HEK293T (cell line): Measurements from ENCODE around the gene NOP53.

Source experiments
- CTCF ChIA-PET: fragments of 350-600 bp; formaldehyde crosslinking; extraction: SDS; loops from one replicate; lab custom pipeline; 2021; ENCODE audit warnings: antibody characterized with exemption, inconsistent platforms; lab: Yijun Ruan, JAX
- POLR2A ChIA-PET: fragments of 350-600 bp; formaldehyde crosslinking; extraction: SDS; loops from one replicate; lab custom pipeline; 2020; ENCODE audit warnings: antibody characterized with exemption, inconsistent platforms; lab: Yijun Ruan, JAX
- DNase-seq: peaks from one replicate; pipeline ENCODE4 v3.0.0; 2012; ENCODE audit warnings: mixed read lengths; ENCODE audit errors: extremely low spot score
- ARNT ChIP-seq: fragments of 450-650 bp; IDR thresholded peaks from 2 replicates; pipeline ENCODE4 v1.6.1; 2017; ENCODE audit warnings: mild to moderate bottlenecking
- BHLHE40 ChIP-seq: fragments of 450-650 bp; IDR thresholded peaks from 2 replicates; pipeline ENCODE4 v1.6.1; 2016; ENCODE audit warnings: mild to moderate bottlenecking, moderate library complexity, borderline replicate concordance
- CTBP1 ChIP-seq: fragments of 450-650 bp; IDR thresholded peaks from 2 replicates; pipeline ENCODE4 v1.6.1; 2016; ENCODE audit warnings: borderline replicate concordance
- ELF4 ChIP-seq: fragments of 450-650 bp; IDR thresholded peaks from 2 replicates; pipeline ENCODE4 v1.6.1; 2017; ENCODE audit warnings: antibody characterized with exemption
- FOXA1 ChIP-seq: fragments of 450-650 bp; IDR thresholded peaks from 2 replicates; pipeline ENCODE4 v1.6.1; 2016; ENCODE audit warnings: mild to moderate bottlenecking
- FOXK2 ChIP-seq: fragments of 450-650 bp; IDR thresholded peaks from 2 replicates; pipeline ENCODE4 v1.6.1; 2016; ENCODE audit warnings: mild to moderate bottlenecking
- FOXM1 ChIP-seq: fragments of 450-650 bp; IDR thresholded peaks from 2 replicates; pipeline ENCODE4 v1.6.1; 2017; ENCODE audit warnings: mild to moderate bottlenecking, borderline replicate concordance
- HDGF ChIP-seq: fragments of 450-650 bp; IDR thresholded peaks from 2 replicates; pipeline ENCODE4 v1.6.1; 2017; ENCODE audit warnings: antibody characterized with exemption, borderline replicate concordance
- L3MBTL2 ChIP-seq: fragments of 450-650 bp; conservative IDR thresholded peaks from 2 replicates; pipeline ENCODE4 v1.6.1; 2016; ENCODE audit warnings: mild to moderate bottlenecking
- LEF1 ChIP-seq: fragments of 450-650 bp; IDR thresholded peaks from 2 replicates; pipeline ENCODE4 v1.6.1; 2017; ENCODE audit warnings: mild to moderate bottlenecking, borderline replicate concordance
- NFRKB ChIP-seq: fragments of 450-650 bp; IDR thresholded peaks from 2 replicates; pipeline ENCODE4 v1.6.1; 2016; ENCODE audit warnings: mild to moderate bottlenecking, moderate library complexity
- SP1 ChIP-seq: fragments of 450-650 bp; IDR thresholded peaks from 2 replicates; pipeline ENCODE4 v1.6.1; 2017
- SUZ12 ChIP-seq: fragments of 450-650 bp; IDR thresholded peaks from 2 replicates; pipeline ENCODE4 v1.6.1; 2016; ENCODE audit warnings: mild to moderate bottlenecking
- TARDBP ChIP-seq: fragments of 450-650 bp; IDR thresholded peaks from 2 replicates; pipeline ENCODE4 v1.6.1; 2016
- ZNF384 ChIP-seq: fragments of 450-650 bp; IDR thresholded peaks from 2 replicates; pipeline ENCODE4 v1.6.1; 2016
- TF ChIP-seq, protein P1 (sequence below): fragments of 450-650 bp; IDR thresholded peaks from 2 replicates; pipeline ENCODE4 v1.6.1; 2016

The NOP53 gene

DNA sequence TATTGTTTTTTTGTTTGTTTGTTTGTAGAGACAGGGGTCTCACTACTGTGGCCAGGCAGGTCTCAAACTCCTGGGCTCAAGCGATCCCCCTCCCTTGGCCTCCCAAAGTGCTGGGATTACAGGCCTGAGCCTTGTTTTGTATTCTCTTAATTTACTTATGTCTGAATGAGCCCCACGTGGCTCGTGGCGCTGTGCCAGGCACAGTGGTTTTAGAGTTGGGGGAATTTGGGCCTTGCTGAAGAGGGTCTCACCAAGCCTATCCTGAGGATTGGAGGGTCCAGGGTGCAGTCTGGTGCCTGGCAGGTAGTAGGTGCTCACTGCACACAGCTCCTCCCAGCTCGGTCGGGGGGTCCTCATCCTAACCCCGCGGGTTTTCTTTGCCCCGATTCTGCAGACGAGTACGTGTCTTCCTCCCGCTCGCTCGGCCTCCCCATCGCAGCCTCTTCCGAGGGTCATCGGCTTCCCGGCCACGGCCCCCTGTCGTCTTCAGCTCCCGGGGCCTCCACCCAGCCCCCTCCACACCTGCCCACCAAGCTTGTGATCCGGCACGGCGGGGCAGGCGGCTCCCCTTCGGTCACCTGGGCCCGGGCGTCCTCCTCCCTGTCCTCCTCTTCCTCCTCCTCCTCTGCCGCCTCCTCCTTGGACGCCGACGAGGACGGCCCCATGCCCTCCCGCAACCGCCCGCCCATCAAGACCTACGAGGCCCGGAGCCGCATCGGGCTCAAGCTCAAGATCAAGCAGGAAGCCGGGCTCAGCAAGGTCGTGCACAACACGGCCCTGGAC, 44.2 kb upstream of the NOP53 start:
- ChIA-PET CTCF (no interaction called here), POLR2A (no interaction called here)
- TF ChIP-seq ARNT = no peak
- no peak for TF ChIP-seq LEF1
- TF ChIP-seq SUZ12 = no peak
- TF ChIP-seq CTBP1 = no peak
- TF ChIP-seq BHLHE40 = no peak
- no peak for TF ChIP-seq FOXA1
- no peak for TF ChIP-seq TARDBP
- no peak for TF ChIP-seq NFRKB
- TF ChIP-seq ZNF384 = no peak
- TF ChIP-seq FOXK2 = no peak
- TF ChIP-seq, protein P1, sequence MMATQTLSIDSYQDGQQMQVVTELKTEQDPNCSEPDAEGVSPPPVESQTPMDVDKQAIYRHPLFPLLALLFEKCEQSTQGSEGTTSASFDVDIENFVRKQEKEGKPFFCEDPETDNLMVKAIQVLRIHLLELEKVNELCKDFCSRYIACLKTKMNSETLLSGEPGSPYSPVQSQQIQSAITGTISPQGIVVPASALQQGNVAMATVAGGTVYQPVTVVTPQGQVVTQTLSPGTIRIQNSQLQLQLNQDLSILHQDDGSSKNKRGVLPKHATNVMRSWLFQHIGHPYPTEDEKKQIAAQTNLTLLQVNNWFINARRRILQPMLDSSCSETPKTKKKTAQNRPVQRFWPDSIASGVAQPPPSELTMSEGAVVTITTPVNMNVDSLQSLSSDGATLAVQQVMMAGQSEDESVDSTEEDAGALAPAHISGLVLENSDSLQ = no peak
- TF ChIP-seq SP1 = no peak
- no peak for TF ChIP-seq HDGF
- TF ChIP-seq L3MBTL2 = no peak
- no peak for TF ChIP-seq FOXM1
- TF ChIP-seq ELF4 = no peak
- DNase-seq = no peak

DNA sequence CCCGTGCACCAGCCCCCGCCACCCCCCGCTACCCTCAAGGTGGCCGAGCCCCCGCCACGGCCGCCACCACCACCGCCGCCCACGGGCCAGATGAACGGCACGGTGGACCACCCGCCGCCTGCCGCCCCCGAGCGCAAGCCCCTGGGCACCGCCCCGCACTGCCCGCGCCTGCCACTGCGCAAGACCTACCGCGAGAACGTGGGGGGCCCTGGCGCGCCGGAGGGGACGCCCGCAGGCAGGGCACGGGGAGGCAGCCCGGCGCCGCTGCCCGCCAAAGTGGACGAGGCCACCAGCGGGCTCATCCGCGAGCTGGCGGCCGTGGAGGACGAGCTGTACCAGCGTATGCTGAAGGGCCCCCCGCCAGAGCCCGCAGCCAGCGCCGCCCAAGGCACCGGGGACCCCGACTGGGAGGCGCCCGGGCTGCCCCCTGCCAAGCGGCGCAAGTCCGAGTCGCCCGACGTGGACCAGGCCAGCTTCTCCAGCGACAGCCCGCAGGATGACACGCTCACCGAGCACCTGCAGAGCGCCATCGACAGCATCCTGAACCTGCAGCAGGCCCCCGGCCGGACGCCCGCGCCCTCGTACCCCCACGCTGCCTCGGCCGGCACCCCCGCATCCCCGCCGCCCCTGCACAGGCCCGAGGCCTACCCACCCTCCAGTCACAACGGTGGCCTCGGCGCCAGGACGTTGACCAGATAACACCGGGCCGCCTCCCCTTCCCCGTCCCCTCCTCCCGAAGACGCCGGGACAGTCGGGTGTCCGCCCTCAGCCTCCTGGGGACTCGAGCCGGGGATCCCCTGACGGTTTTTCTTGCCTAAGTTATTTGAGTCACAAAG, 43.4 kb upstream of the NOP53 start:
- POLR2A ChIA-PET = no interaction called here
- no peak for DNase-seq
- CTCF ChIA-PET = no interaction called here
- TF ChIP-seq HDGF (no peak), L3MBTL2 (no peak), BHLHE40 (no peak), CTBP1 (no peak), FOXK2 (no peak)

DNA sequence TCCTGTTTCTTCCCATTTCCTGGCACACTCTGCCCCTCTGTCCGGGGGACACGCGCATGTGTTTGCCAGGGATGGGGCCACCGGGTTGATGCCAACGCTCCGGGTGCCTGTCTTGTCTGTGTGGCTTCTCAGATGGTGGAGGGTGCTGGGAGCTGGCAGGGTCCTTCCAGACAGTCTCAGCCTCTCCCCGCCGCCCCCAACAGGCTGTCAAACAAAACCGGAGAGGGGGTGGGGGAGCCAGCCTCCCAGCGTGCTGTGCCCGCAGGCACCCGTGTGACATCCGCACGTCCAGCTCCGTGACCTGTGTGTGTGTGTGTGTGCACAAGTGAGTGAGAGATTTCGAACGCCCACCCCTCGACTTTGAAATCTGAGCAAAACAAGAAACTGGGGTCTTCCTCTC, 42.7 kb upstream of the NOP53 start:
- DNase-seq = no peak
- TF ChIP-seq ARNT = no peak
- no peak for TF ChIP-seq SUZ12
- no peak for TF ChIP-seq ELF4
- no peak for TF ChIP-seq CTBP1
- TF ChIP-seq FOXM1 = no peak
- TF ChIP-seq, protein P1 = no peak
- TF ChIP-seq ZNF384 = no peak
- TF ChIP-seq LEF1 = no peak
- no peak for TF ChIP-seq SP1
- TF ChIP-seq BHLHE40 = no peak
- no peak for TF ChIP-seq FOXK2
- TF ChIP-seq HDGF = no peak
- TF ChIP-seq TARDBP = no peak
- TF ChIP-seq L3MBTL2 = no peak
- TF ChIP-seq FOXA1 = no peak
- no peak for TF ChIP-seq NFRKB
- POLR2A ChIA-PET = no interaction called here
- CTCF ChIA-PET = no interaction called here

DNA sequence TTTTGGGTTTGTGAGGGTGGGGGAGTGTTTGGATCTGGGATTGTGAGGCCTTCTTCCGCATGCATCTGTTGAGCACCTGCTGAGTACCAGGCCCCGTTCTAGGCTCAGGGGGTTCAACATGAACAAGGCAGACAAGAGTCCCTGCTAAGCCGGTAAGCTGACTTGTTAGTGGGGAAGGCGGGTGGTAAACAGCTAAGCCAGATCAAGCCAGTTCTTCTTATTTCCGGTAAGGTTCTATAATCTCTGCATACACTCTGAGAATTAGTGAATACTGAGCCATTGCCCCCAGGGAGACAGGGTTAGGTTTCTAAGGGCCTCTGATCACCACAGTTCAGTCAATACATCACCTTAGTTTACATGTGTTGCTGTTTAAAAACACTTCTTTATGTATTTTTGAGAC, 42.0 kb upstream of the NOP53 start:
- CTCF ChIA-PET = no interaction called here
- DNase-seq = no peak
- TF ChIP-seq LEF1 (no peak), CTBP1 (no peak), FOXA1 (no peak), SUZ12 (no peak), SP1 (no peak), NFRKB (no peak), ARNT (no peak), L3MBTL2 (no peak), ZNF384 (no peak), FOXM1 (no peak), HDGF (no peak), TARDBP (no peak), FOXK2 (no peak)
- TF ChIP-seq, protein P1 = no peak
- POLR2A ChIA-PET = no interaction called here

DNA sequence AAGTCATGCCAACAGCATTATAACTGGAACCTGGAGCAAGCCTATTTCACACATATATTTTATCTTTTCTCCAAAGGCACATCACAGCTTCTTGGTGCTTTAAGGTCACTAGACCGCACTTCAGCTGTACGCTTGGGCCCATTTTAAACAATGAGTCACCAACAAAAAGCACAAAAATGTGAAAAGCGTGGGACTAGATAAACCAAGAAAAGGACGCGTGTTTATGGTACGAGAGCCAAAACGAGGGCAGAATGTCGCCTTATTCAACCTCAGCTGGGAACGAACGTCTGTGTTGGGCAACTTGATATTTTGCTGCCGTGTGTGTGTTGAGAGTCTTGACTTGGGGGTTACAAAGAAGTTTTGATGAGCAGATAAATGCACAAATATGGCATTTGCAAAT, 41.3 kb upstream of the NOP53 start:
- CTCF ChIA-PET = no interaction called here
- TF ChIP-seq NFRKB (no peak), FOXA1 (no peak), HDGF (no peak), FOXM1 (no peak), SUZ12 (no peak), BHLHE40 (no peak), L3MBTL2 (no peak), TARDBP (no peak), SP1 (no peak), CTBP1 (no peak), ARNT (no peak), LEF1 (no peak), FOXK2 (no peak), ZNF384 (no peak), ELF4 (no peak)
- TF ChIP-seq, protein P1 = no peak
- no peak for DNase-seq
- POLR2A ChIA-PET = no interaction called here
